Activated effector memory CD4-positive, alpha-beta T cell treated with anti-CD3 and anti-CD28 coated beads, Interleukin-2, amount 50 U/mL, for 16 hours (primary cell): ENCODE measurements around the gene CHAD.
"Not testable (repeated sequence)": the region's sequence is repeated elsewhere in the genome, so short reads cannot be mapped to it uniquely, and the experiment has no call there.

ENCODE experiments used
- DNase-seq: peaks from one replicate; pipeline ENCODE4 v3.0.0-alpha.2; 2020

CHAD gene

GRCh38 chr17:50452630-50453300, 15.9 kb downstream of the CHAD start:
- no peak for DNase-seq

DNA sequence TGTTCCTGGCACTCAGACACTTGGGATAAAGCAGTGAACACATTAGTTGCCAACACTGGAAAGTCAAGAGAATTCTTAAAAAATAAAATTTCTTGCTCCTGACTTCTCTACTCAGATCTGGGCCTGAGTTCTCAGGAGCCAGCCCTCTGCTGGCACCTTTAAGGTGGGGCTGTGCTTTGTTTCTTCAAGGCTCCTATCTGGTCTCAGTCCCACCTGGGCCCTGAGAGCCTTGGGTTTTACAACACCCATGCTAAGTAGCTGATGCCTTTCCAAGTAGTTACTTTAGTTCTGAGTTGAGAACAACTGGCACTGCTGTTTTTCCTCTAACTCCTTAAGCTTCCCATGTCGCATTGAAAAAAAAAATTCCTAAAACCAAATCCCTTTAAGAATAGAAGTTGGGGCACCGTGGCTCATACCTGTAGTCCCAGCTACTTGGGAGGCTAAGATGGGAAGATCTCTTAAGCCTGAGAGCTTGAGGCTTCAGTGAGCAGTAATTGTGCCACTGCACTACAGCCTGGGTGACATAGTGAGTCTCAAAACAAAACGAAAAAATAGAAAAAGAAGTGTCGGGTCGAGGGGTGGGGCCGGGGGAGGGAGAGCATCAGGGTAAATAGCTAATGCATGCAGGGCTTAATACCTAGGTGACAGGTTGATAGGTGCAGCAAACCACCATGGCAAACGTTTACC, 16.6 kb downstream of the CHAD start:
- DNase-seq: no peak

DNA sequence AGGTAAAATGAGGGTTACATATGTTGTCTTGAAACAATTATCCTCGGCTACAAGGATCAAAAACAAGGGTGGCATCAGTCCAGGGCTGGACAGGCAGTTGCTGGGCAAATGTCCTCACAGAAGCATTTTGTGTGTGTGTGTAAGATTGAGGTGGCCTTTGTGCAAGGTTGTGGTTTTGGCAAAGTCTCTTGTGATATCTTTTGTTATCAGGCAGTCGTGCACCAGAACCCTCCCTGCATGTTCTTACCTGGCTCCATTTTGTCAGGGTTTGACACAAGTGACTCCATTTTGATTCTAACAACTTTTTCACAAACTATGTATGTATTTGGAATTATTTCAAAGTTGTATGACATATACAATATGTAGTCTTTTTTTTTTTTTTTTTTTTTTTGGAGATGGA, 20.0 kb downstream of the CHAD start:
- DNase-seq: no peak

GRCh38 chr17:50447870-50448595, 20.6 kb downstream of the CHAD start:
- DNase-seq: no peak

DNA sequence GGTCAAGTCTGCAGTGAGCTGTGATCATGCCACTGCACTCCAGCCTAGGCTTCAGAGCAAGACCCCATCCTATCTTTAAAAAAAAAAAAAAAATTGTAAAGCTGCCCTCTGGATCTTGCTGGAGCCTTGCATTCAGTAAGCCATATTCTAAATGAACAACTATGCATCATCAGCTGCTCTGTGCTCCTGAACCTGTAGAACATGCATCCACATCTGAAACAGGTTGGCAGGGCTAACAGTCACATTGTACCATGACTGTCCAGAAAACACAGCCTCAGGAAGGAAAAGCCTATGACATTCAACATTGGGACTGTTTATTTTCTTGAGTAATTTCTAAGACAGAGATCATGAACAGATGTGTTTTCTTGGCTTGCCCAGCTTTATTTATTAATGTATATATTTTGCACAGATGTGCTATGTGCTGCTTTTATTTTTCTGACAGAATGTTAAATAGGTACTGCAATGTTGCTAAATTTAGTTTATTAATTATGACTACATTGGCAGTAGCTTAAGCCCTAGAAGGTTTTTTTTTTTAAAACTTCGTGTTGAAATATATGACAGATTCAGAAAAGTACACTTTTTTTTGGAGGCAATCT, 22.9 kb downstream of the CHAD start:
- no peak for DNase-seq

- no peak for DNase-seq
Observed at GRCh38 chr17:50444841-50445715, 23.6 kb downstream of the CHAD start.

DNA sequence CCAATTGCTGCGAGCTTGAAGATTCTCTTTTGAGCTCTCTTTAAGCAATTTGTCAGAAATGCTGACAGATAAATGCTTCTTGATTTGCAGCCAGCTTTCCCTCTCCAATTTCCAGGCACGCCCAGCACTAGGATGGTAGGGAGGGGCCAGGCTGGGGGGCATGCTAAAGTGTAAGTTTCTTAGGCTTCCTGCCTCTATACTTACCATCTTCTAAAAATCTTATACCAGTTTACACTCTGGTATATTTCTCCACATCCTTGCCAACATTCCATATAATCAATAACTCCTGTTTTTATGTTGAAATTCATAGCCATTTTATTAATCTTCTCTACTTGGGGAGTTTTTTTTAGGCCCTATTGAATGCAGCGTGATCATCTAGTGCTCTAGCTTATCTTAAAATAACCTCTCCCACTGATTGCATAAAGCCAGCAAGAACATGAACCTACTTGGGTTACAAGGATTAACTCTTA, 25.1 kb downstream of the CHAD start:
- no peak for DNase-seq

GRCh38 chr17:50440838-50441829, 27.5 kb downstream of the CHAD start:
- DNase-seq: no peak

DNA sequence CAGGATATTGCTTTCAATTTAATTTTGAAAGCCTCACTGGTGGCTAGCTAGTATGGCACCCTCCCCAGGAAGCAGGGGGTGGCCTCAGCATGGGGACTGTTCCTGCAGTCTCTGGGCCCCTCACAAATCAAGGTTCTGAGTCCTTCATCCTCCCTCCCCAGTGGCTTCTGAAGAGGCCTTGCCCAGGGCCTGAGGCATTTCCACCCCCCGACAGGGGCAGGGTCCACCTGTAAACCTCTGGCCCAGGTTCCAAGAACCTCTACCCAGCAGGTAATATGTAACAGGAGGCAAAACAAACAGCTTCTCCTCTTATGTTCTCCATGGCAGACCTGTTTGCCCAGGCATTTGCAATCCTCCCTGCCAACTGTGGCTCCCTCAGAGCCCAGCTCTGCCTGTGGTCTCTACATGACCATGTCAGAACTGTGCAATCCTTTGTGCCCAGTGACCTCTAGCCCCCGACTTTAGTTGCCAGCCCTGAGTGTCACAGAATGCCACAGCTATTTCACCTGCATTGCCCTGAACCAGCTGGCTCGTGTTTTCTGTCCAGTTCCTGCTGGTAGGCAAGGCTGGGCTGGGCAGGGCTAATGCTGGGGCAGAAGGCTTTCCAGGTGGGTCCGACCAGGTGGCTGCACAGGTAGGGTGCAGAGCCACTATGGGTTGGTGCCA, 28.4 kb downstream of the CHAD start:
- no peak for DNase-seq

GRCh38 chr17:50439008-50439407, 29.7 kb downstream of the CHAD start:
- no peak for DNase-seq

DNA sequence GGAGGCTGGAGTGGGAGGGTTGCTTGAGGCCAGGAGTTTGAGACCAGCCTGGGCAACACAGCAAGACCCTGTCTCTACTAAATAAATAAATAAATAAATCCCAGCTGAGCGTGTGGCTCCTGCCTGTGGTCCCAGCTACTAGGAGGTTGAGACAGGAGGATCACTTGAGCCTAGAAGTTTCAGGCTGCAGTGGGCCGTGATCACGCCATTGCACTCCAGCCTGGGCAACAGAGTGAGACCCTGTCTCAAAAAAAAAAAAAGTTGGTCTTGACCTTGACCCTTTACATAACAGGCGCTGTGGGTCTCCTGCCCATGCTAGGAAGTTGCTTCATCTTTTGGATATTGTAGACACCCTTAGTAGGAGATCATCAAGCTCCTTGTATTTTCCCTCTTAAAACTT, 31.3 kb downstream of the CHAD start:
- DNase-seq: no peak

DNA sequence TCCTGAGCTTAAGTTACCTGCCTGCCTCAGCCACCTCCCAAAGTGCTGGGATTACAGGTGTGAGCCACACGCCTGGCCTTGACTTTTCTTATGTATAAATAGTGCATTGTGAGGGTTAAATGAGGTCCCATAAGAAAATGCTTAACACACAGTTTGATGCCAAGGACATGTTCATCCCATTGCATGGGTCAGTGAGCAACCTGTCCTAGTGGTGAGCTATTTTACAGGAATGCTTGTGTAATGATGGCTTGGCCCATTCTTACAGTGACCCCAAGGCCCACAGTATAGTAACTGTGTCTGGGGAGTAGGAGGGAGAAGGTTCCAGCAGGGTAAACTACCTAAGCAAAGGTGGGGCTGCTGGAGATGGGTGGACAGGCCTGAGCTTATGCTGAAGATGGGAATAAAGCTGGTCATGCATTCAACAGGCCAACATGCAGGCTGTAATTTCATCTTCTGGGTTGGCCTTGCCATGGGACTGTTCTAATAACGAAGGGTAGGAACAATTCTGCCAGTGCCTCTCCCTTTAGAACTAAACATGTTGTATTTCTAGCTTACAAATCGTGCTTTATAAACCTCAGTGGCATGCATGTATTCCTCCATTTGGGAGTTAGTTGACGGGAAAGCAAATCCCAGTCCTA, 36.4 kb downstream of the CHAD start:
- no peak for DNase-seq

DNA sequence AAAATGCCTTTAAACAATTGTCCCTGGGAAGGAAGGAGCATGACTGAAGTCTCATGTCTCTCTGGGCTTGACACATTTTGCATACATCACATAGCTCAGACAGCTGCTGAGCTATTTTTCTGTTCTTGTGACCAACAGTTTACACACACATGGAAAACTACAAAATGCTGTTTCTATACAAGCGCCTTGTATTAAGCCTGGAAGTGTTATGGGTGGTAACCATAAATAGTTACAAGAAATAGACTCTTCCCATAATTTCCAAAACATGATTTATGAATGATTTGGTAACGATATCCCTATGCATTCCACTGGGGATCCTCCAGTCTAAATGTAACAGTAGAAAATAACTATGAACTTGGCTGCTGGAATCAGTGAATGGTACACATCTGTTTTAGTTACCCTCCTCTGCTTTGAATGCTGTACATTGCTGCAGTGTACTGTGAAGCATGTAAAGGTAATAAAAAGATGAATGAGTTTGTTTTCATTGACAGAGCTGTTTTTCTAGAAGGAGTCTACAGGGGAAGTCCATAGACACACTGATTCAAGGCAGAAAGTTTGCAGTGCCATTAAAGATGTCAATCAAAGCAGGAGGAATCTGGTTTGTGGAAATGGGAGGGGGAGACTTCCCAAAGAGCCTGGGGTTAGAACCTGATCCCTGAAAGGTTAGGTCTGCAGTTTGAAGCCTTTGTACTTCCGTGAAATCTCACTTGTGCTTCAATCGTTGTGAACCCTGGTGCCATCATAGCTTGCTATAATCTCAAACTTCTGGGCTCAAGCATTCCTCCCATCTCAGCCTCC, 37.7 kb downstream of the CHAD start:
- no peak for DNase-seq

DNA sequence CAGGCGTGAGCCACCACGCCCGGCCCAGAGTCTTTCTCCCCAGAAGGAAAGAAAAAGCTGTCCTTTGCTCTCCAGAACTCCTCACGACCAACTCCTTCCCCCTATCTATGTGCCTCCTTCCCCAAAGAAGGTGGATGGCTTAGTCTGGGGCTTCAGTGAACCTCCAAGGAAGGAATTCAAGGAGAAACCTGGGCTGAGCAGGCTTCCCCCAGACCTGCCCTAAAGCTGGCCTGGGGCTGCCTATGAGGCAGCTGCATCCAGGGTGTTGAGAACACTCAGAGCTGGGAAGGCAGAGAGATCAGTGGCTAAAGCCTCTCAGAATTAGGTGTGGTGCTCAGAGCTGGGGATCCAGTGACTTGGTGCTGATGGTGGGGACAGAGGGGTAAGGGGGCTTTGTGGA, 38.9 kb downstream of the CHAD start:
- DNase-seq: no peak

GRCh38 chr17:50428831-50429424, 39.8 kb downstream of the CHAD start:
- DNase-seq: no peak

GRCh38 chr17:50428126-50428525, 40.6 kb downstream of the CHAD start:
- not testable (repeated sequence) for DNase-seq

DNA sequence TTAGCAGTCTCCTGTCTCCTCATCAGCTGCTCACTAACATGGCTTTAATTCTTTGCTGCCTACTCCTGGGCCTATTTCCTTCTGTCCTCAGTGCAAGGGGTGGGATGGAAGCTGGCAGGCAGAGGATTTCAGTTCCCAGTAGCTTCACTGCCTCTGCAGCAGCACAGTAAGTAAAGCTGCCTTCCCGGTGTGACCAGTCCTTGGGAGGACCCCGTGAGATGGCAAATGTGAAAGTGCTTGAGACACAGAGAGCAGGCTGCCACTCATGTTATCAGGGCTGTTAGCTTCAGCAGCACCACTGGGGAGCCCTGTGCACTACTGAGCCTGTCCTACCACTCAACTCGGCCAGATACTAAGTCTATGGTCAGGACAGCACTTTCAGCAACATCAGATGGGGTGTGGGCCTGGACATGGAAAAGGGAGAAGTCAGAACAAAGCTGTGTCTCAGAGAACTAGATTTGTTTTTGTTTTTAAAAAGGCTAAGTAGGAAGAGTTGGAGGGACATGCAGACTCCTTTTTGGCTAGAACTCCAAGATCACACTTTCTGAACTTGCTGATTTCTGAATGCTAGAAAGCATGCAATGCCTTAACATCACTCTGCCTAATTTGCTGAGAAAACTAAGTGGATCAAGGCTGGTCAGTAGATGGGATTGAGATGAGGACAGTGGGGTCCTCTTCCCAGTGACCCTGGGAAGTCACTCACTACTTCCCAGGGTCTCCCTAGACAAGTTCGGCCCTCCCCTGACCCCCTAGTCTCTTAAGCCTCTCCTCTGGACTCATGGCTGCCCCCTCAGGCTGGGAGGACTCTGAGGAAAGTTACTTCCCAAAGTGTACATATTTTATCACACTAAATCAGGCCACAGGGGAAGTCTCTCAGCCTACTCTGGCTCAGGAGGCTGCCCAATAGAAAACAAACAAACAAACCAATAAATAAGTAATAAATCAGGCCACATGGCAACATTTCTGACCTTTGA, 41.6 kb downstream of the CHAD start:
- DNase-seq: peak; percentile 65

DNA sequence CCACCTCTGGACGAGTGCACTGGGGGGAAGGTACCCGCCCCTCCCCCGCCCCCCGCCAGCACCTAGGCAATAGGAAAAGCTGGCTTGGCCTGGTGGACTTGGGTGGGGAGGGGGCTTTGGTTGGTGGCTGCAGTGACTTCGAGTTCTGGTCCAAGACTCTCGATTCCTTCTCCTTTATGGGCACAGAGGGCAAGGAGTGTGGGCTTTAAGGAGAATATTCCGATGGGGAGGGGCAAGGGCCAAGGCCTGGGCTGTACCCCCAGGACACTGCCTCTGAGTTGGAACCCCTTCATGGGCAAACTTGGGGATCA, 42.3 kb downstream of the CHAD start:
- no peak for DNase-seq
